ENCODE data around the gene RBP7.
"Not testable (repeated sequence)": the region's sequence is repeated elsewhere in the genome, so short reads cannot be mapped to it uniquely, and the experiment has no call there.

The RBP7 gene

DNA sequence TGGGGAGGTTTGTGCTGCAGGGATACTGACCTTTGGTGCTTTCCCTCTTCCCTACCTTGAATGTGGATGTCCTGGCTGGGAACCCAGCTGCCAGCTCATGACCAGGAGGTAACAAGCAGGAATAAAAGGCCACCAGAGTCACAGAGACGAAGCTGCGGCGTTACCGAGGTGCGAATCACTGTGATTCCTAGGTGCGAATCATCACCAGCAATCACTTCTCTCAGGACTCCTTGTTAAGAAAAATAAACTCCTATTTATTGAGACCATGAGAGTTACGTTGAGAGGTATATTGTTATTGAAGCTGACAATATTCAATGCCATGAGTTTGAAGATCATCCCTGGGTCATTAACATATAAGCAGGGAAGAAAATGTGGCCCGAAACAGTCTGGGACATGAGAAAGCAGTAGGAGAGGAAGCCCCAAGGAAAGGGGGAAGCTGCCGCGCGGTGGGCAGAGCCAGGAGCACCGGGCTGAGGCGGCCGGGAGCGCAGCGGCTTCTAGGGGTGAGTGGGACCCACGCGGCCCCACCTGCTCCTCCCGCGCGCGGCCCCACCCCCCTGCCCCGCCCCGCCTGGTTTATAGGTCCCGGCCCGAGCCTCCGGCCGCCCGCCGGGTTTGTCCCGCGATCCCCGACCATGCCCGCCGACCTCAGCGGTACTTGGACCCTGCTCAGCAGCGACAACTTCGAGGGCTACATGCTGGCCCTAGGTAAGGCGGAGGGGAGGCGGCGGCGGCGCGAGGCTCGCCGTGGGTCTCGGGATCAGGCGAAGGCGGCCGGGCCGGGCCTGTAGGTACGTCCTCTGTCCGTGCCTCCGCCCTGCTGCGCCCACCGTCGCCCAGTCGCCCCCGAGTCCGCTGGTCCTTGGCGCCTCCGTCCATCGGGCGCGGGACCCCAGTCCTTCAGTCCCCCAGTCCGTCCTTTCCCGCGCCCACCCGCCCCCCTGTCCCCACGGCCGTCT lies at the start of gene RBP7:
TSS of gene RBP7 (plus strand) at position 605 of the 959 bp plus-strand sequence. CDS start at position 636, 31 bp downstream.
- peak; percentile 49 for DNase-seq (ENCODE audit: low spot score)

DNA sequence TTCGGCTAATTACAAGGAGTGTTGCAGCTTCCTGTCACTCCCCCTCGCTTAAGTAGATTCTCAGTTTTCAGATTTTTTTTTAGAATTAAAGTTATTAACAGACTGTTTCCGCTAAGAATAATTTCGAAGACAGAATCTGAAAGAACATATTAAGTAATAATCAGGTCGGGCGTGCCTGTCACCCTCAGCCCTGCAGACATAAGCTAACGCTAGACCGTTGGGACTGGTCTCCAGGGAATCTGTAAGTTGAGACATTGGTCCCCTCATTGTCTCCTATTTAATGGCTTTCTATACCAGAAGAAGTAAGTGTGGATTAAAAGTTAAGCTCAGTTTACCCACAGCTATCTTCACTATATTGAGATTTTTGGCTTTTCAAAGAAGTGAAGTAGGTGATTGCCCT lies 39.3 kb upstream of the RBP7 start:
- no peak for DNase-seq (ENCODE audit: low spot score)

DNA sequence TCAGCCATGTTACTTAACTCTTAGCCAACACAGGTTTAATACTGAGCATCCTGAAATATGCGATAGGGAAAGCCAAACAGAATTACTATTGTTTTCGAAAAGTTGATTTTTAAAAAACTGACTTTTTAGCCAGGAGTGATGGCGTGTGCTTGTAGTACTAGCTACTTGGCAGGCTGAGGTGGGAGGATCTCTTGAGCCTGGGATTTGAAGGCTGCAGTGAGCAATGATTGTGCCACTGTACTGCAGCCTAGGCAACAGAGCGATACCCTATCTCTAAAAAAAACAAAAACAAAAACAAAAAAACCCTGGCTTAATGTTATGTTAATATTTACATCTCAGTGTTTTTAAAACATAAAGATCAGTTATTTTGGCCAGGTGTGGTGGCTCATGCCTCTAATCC lies 37.0 kb upstream of the RBP7 start:
- no peak for DNase-seq (ENCODE audit: low spot score)

DNA sequence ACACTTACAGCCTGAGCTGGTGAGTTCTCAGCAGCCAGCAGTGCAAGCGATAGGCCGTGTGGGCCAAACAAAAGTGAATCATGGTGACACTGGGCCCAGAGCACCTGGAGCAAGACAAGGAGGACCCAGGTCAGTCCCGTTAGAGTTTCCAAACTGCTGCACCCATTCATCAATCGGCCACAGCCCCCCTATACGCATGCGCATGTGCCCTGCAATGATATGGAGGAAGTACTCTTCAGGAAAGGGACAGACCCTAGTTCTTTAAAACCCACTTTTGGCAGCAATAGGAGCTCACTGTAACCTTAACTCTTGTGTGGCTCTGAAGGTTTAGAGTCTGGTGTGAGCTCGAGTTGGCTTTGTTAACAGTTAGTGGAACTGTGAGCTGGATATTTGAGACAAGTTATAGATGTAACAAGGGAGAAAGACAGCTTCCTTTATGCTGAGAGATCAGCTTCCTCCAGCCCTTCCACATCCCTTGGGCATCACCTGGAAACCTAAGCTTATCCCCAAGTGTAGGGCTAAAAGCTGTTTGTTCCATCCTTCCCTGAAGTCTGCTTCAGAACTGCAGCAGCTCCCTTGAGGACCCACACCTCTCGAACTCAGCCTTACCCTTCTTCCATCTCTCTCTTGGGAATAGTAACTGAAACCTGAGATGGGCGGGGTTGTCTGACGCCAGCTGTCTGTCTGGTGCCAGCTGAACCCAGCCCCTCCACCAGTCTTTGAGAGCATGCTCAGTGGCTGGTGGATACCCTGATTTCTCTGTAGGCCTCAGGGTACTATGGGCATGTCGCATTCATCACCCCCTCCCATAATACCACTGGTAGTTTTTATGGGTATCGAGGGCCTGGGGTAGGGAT lies 36.1 kb upstream of the RBP7 start:
- DNase-seq (ENCODE audit: low spot score), result no peak

- no peak for DNase-seq (ENCODE audit: low spot score)
Observed at GRCh38 chr1:9984253-9984652, 12.8 kb upstream of the RBP7 start.

DNA sequence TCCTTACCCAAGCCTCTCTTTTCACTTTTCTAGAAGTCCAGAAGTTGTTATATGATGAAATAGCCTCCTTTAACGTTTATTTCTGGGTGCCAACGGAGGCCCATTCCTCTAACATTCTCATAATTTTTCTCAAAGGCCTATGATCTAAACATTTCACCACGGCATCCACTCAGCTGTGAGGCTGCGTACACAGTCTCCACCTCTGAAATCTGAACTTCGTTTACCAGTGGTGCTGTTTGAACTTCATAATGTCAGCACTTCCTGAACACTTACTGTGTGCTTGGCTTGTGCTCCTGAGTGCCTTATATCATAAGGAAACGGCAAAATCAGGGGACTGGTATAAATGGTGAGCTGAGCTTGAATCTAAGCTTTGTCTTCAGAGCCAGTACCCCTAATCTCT lies 12.0 kb upstream of the RBP7 start:
- no peak for DNase-seq (ENCODE audit: low spot score)

DNA sequence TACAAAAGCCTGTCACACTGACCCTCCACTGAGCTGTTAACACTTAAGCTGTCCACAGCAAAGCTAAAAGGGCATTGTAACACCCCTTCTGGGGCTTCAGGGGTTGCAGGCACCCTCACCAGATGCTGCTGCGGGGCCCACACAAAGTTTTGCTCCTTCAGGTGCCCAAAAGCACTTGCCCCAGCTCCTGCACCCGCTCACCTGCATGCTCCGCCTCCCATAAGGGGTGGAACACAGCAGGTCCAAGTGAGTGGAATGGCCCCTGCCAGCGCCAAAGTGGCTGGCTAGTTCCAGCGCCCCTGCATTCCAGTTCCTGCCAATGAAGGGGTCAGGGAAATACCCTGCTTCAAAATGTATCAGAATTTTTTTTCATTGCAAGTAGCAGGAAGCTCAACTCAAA lies 7.3 kb upstream of the RBP7 start:
- no peak for DNase-seq (ENCODE audit: low spot score)

DNA sequence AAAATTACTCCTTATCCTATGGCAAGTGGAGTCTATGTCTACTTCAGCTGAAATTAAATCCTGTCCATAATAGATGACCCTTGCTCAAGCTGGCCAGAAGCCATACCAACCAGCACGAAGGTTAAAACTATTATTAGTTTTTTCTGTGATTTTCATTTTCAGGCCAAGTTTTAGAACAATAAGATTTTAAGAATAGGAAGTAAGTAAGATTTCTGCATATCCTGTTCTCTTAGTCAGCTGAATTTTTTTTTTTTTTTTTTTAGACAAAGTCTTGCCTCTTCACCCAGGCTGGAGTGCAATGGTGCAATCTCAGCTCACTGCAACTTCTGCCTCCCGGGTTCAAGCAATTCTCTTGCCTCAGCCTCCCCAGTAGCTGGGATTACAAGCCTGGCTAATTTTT lies 6.1 kb upstream of the RBP7 start:
- DNase-seq (ENCODE audit: low spot score), result no peak

DNA sequence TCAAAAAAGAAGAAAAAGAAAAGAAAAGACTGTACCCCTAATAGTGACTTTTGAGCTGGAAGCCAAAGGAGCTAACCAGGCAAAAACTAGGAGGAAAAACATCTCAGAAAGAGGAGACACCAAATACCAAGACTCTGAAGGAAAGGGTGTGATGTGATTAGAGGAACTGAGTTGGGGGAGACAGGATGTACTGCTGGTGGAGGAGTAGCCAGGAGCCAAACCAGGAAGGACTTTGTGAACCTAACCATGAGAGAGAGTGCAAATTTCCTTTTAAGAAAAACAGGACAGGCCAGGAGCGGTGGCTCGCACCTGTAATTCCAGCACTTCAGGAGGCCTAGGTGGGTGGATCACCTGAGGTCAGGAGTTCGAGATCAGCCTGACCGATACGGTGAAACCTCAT lies 4.1 kb upstream of the RBP7 start:
- no peak for DNase-seq (ENCODE audit: low spot score)

DNA sequence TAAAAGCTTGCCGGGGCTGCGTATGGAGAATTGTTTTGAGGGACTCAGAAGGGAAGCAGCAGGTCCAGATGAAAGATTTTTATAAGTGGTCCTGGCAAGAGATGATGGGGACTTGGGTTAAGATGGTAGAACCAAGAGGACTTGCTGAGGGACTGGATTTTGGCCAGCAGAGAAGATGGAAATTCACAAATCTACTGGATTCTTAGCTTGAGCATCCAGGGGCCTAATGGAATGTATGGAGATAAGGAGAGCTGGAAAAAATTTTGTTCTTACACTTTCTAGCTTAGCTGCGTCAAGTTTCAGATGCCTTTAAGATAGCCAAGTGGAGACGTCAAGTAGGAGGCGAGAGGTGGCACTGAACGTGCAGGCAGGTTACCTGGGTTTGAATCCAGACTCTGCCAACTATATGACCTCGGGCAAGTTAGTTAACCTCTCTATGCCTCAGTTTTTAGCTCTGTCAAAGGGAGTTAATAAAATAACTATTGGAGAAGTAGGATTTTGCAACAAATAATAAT lies 3.4 kb upstream of the RBP7 start:
- DNase-seq (ENCODE audit: low spot score), result no peak

- no peak for DNase-seq (ENCODE audit: low spot score)
Observed at GRCh38 chr1:10001016-10001665, 4.1 kb downstream of the RBP7 start.

DNA sequence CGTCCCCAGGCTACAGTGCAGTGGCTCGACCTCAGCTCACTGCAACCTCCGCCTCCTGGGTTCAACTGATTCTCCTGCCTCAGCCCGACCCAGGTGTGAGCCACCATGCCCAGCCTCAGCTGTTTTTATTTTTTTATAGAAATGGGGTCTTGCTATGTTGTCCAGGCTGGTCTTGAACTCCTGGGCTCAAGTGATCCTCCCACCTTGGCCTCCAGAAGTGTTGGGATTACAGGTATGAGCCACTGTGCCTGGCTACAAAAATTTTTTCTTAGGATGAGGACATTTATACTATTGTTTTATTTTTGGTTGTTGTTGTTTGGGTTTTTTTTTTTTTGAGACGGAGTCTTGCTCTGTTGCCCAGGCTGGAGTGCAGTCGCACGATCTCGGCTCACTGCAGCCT lies 8.2 kb downstream of the RBP7 start:
- not testable (repeated sequence) for DNase-seq (ENCODE audit: low spot score)

DNA sequence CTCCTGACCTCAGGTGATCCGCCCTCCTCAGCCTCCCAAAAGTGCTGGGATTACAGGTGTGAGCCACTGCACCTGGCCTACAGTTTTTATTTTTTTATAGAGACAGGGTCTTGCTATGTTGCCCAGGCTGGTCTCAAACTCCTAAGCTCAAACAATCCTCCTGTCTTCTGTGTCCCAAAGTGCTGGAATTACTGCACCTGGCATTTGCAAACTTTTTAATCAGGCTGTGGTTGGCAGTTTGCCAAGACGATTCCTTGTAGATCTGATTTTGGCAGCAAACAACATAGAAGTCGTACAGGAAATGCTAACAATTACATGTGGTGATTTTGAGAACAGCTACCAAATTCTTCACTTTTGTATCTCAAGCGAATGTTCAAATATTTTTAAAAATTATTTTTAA lies 10.1 kb downstream of the RBP7 start:
- DNase-seq (ENCODE audit: low spot score), result no peak

DNA sequence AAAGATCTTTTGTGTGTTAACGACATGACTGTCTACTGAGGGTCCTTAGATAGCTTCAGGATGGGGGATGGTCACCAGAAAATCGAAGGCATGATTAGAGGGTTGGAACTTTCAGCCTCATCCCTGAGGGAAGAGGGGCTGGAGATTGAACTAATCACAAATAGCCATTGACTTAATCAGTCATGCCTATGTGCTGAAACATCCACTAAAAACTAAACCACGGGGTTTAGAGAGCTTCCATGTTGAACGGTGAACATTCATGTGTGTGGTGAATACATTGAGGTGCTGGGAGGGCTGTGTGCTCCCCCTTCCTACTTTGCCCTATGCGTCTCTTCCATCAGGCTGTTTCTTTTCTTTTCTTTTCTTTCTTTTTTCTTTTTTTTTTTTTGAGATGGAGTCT lies 17.0 kb downstream of the RBP7 start:
- DNase-seq (ENCODE audit: low spot score), result no peak

GRCh38 chr1:10019561-10019960 lies 22.5 kb downstream of the RBP7 start:
- DNase-seq (ENCODE audit: low spot score), result no peak

DNA sequence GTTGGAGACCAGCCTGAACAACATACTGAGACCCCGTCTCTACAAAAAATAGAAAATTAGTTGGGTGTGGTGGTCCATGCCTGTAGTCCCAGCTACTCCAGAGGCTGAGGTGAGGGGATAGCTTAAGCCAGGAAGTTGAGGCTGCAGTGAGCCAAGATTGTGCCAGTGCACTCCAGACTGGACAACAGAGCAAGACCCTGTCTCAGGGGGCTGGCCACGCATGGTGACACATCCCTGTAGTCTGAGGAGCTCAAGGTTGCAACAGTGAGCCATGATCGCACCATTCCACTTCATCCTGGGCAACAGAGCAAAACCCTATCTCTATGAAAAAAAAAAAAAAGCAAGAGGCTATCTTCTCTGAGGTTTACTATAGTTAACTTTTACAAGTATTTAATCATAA lies 23.1 kb downstream of the RBP7 start:
- no peak for DNase-seq (ENCODE audit: low spot score)

- not testable (repeated sequence) for DNase-seq (ENCODE audit: low spot score)
Observed at GRCh38 chr1:10020678-10021077, 23.6 kb downstream of the RBP7 start.

DNA sequence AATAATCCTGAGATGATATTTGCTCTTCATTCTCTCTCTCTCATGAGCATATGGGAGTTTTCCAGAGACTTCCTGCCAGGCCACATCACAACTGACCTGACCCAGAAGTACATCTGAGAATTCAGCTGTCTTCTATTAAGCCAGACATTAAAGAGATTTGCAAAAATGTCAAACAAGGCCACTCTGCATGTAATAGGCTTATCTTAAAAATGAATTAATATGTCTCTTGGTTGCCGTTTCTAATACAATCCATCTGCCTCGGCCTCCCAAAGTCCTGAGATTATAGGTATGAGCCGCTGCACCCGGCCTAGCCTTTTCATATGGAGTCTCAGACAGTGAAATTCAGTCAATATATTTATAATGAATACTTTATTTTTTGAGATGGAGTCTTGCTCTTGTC lies 25.0 kb downstream of the RBP7 start:
- DNase-seq (ENCODE audit: low spot score), result not testable (repeated sequence)

DNA sequence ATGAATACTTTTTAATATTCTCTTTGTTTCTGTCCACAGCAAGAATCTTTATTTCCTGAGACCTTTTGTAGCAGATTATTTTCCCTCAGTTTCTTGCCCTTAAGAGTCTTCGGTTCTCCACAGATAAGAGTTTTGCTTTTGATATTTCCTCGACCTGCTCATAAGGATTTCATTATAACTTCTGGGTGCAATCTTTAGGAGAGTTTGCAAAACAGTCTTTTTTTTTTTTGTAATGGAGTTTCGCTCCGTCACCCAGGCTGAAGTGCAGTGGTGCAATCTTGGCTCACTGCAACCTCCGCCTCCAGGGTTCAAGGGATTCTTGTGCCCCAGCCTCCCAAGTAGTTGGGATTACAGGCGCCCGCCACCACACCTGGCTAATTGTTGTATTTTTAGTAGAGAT lies 25.6 kb downstream of the RBP7 start:
- DNase-seq (ENCODE audit: low spot score), result no peak

- DNase-seq (ENCODE audit: low spot score), result no peak
Observed at GRCh38 chr1:10025354-10025753, 28.3 kb downstream of the RBP7 start.

DNA sequence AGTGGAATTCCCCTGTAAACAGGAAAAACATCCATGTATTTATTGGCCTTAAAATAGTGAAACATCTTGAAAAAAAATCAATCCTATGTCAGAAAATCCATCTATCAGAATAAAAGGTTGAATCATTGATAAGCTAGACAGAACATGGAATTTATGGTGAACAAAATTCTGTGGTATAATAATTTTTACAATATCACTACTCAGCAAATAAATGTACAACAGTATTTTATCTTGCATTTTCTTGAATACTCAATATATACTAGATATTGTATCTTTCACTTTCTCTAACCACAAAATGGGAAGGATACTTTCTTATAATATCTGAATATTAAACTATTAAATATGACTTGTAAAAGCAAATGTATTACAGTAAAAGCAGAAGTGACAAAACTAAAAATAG lies 30.0 kb downstream of the RBP7 start:
- no peak for DNase-seq (ENCODE audit: low spot score)

DNA sequence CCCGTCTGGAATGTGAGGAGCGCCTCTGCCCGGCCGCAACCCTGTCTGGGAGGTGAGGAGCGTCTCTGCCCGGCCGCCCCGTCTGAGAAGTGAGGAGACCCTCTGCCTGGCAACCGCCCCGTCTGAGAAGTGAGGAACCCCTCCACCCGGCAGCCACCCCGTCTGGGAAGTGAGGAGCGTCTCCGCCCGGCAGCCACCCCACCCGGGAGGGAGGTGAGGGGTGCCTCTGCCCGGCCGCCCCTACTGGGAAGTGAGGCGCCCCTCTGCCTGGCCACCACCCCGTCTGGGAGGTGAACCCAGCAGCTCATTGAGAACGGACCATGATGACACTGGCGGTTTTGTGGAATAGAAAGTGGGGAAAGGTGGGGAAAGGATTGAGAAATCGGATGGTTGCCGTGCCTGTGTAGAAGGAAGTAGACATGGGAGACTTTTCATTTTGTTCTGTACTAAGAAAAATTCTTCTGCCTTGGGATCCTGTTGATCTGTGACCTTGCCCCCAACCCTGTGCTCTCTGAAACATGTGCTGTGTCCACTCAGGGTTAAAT lies 32.0 kb downstream of the RBP7 start:
- DNase-seq (ENCODE audit: low spot score), result not testable (repeated sequence)
